NK-92 (cell line): Measurements from ENCODE around the gene FCRLA.
"Not testable (repeated sequence)": the region's sequence is repeated elsewhere in the genome, so short reads cannot be mapped to it uniquely, and the experiment has no call there.

ENCODE experiments used
- DNase-seq: peaks from one replicate; lab custom pipeline; 2025; ENCODE audit not compliant: unreplicated experiment; lab: John Stamatoyannopoulos, UW

The FCRLA gene

DNA sequence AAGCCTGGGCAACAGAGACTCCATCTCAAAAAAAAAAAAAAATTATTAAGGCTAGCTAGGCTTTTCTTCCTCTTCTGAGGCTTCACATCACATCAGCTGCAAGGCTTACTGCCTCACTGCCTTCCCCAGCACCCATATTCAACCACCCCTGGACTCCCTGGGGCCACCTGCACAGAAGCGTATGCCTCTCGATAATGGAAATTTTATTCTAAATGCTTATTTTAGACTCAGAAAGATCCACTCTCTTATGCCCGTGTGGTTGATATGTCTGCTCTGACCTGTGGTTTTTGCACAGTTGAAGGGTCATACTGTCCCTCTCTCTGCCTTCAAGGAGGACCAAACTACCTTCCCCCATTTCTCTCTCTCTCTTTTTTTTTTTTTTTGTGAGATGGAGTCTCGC lies 1.5 kb upstream of the FCRLA start:
- DNase-seq = no peak

DNA sequence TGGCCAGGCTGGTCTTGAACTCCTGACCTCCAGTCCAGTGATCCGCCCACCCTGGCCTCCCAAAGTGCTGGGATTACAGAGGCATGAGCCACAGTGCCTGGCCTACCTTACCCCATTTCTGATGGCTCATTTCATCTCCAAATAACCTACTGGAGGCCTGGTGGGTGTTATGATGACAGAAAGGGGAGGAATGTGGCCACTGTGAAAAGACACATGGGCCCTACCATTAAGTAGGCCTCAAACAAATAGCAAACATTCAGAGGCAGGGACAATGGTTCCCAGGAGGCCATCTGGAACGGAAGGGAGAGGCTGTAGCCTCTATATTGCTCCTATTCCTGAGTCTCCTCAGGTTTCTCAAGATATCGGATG lies 932 bp upstream of the FCRLA start:
- no peak for DNase-seq

DNA sequence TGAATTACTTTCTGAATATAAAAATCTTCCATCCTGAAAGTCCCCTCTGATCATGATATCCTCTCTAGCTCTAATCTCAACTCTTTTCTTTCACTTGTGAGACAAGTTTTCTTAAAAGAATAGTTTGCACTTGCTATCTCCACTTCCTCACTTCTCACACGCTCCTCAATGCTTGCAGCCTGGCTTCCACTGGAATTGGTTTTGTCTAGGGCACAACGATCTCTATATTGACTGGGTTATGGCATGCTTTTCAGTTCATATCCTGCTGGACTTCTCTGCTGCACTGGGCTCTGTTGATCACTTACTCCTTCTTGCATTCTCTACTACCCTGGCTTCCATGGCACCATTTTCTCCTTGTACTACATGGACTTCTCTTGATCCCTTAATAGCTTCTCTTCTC lies 474 bp downstream of the FCRLA start:
- no peak for DNase-seq

DNA sequence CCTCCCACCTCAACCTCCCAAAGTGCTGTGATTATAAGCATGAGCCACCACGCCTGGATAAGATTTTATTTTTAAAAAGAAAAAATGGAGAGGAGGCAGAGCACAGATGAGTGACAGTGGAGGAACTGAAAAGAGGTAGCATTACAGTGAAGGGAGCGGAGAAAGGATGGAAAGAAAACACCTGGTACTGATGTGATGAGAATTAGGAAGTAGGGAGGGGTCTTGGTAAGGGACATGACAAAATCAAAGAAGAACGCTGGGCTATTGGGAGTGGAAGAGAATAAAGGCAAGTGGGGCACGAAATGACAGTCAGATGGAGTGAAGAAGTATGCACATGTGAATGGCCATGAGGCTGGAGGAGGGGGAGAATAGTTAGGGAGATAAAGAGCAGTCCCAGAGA lies 2.3 kb downstream of the FCRLA start:
- no peak for DNase-seq

DNA sequence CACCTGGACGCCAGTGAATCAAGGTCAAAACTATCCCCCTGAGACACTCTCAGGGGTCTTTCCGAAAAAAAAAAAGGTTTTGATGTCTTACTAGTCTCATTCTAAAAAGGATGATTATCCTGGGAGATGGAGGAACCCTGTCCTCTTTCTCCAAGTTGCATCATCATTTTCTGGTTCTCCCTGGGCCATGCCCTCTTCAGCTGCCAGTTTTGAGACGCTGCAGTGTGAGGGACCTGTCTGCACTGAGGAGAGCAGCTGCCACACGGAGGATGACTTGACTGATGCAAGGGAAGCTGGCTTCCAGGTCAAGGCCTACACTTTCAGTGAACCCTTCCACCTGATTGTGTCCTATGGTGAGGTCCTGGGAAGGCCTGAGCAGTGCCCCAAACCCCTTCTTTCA lies 3.5 kb downstream of the FCRLA start:
- no peak for DNase-seq

DNA sequence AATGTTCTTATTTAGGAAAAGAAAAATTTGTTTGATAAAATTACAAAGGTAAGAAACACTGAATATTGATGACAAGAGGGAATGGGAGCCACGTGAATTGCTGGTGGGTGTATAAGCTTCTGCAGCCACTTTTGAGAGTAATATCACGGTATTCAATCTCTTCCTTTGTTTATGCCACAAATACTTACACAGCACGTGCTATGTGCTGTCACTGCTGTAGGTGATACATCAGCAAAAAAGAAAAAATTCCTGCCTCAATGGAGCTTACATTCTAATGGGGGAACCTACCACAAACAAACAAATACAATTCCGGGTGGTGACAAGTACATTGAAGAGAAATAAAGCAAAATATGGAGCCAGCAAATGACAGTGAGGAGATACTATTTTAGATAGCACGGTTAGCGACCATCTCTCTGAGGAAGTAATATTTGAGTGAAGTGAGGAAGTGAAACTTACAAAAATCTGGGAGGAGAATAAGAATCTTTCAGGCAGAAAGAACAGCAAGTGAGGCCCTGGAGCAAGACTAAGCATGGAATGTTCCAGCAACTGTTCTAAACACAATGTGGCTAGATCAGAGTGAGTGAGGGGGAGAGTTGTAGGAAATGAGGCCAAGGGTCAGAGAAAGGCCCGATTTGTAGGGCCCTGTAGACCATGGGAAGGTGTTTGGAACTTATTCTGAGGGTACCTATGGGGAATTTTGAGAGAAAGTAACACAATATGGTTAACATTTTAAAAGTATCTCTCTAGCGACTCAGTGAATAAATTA lies 11.7 kb downstream of the FCRLA start:
- DNase-seq = no peak

DNA sequence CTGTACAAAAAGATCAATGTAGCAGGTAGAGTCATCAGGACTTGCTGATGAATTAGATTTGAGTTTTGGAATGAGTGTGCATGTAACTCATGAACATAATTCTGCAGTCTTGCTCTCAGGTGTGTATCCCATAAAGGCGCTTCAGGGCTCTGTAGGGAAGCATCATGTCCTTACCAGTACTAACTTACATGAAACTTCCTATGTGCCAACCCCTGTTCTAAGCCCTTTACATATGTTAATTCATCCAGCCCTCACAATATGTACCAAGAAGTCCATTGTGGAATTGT lies 12.2 kb downstream of the FCRLA start:
- no peak for DNase-seq

DNA sequence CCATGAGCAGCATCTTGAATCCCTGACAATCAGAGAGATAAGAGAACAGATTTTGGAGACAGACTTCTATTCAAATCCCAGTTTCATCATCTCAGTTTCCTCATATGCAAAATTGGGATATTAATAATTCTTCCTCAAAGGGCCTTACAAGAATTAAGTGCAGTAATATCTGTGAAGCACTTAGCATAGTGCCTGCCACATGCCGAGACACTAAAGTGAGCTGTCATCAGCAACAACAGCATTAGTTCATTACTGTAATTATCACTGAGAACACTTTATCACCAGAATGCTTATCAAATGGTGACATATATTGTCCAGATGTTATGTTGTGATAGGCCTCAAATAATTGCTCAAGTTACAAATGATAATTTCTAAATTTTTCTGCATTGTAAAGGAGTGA lies 13.4 kb downstream of the FCRLA start:
- DNase-seq = no peak

DNA sequence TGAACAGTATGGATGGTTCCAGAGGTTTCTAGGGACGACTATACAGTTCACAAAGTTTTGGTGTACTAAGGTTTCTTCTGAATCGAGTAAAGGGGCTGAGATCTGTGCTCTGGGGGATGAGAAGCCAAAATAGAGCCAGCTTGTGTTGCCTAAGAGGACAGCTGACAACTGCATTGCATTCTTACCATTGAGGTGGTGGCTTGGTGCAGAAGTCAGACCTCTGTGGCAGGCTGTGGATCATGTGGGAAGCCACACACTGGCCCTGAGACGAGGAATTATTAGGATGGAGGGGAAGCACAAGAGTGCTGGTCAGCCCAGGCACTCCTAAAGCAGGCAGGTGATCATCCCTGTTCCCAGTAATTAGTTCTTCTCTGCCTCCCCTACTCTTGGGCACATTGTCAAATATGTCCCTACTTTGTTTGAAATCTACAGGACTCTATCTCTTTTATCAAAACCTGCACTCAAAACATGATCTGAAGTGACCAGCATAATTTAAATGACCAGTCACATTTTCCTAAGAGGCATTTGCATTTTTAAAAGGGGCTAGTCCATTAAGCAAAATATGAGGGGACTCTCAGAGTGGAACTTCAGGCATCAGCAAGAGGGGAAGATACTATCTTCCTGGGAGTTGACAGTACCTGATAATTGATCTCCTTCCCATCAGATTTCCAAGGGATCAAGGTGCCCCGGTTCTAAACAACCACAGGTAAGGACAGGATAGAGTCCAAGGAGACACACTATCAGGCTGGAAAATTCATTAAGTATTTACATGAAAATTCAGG lies 14.1 kb downstream of the FCRLA start, which contains the start of gene FCRLB:
Gene FCRLB, plus strand, starts transcription at position 589 of the 782 bp plus-strand sequence. CDS start 1,129 bp downstream, outside the sequence.
- no peak for DNase-seq

DNA sequence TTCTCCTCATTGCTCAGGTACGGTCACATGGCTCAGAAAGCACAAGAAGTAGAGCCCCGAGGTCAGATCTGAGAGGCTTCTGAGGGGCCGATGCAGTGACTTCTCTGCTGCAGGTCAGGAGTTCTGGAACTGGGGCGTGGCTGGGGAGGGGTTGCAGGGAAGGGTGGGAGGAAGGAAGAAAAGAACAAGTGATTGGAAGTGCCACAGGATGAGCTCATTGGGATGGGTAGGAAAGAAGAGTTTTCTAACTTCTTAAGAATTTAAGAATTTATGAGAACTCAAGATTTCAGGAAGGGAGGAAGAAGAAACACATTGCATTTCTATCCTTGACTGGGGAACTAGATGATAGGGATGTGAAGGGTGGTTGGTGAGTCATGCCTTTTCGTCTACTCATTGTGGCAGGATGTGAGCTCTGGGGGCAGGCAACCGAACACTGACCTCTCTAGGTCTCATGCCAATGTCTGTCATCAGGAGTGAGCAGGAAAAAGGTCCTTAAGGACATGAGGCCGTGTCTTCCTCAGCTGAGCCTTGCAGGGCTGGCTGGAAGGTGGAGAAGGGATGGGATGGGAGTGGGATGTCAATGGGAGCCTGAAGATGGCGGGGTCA lies 14.8 kb downstream of the FCRLA start:
- no peak for DNase-seq

DNA sequence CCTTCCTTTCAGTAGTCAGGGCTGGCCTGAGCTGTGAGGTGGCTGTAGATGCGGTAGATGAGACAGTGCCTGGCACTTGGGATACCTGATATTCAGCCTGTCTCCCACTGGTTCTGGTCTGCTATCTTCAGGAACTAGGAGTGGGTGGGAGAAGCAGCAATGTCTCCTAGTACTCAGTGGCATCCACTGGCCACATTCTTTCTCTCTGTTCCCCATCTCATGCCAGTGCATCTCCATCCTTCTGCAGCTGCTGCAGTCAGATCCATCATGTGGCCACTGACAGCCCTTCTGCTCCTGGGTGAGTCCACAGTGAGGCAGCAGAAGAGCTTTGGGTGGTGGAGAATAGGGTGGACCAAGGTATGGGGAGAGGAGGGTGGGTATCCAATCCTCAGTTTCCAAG lies 15.4 kb downstream of the FCRLA start:
- DNase-seq = no peak

DNA sequence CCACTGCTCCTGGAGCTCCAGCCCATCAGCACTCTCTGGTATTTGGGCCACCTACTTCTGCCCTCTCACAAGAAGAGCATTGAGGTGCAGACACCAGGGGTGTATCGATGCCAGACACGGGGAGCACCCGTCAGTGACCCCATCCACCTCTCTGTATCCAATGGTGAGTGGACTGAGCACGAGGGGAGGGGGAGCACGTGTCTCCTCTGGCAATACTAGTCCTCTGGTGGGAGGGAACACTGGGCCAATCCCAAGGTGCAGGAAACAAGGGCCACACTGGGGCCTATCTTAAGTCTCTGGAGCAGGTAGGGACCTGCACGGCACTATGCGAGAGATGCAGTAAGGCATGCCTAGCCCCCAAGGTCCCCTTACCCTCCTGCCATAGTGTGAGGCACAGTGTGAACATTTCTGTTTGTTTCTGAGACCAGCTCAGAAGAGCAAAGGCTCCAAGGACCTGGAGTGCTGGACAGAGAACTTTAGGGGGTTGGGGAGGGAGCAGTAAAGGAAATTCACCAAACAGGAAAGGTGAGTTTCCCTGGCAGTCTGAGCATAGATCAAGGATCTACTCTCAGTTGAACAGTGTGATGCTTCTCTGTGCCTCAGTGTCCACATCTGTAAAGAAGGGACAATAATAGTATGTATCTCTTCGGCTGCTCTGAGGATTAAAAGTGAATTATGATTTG lies 16.6 kb downstream of the FCRLA start:
- no peak for DNase-seq

DNA sequence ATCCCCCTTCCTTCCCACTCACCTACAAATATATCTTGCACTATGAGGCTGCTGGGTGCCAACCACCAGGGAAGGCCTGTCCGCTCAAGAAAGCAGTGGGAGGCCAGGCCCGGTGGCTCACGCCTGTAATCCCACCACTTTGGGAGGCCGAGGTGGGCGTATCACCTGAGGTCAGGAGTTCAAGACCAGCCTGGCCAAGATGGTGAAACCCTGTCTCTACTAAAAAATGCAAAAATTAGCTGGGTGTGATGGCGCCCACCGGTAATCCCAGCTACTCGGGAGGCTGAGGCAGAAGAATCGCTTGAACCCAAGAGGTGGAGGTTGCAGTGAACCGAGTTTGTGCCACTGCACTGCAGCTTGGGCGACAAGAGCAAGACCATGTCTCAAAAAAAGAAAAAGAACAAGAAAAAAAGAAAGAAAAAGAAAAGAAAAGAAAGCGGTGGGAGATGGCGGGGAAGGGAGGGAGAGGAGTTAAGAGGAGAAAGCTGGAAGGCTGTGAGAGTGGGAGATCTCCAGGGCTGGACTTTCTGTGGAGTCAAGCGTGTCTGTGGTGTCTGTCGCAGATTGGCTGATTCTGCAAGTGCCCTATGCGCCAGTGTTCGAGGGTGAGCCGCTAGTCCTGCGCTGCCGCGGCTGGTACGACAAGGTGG lies 18.4 kb downstream of the FCRLA start:
- DNase-seq = not testable (repeated sequence)

DNA sequence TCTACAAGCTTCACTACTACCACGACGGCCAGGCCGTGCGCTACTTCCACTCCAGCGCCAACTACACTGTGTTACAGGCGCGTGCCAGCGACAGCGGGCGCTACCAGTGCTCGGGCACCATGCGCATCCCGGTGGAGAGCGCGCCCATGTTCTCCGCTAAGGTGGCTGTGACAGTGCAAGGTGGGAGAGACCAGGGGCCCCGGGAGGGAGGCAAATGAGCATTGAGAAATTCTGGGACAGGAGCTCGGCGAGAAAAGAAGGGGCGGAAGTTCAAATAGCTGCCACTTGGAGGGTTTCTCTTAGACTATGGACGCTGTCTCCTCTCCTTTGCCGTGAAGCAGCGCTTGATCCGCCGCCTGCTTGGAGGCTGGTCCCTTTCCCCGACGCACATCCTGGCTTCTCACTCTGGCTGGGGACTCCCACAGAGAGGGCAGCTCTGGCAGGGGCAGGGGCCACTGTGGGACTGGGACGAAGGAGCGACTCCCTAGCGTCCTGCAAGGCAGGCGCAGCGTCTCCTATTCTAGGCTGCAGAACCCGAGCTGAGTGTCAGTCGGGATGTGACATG lies 19.0 kb downstream of the FCRLA start:
- DNase-seq = no peak

DNA sequence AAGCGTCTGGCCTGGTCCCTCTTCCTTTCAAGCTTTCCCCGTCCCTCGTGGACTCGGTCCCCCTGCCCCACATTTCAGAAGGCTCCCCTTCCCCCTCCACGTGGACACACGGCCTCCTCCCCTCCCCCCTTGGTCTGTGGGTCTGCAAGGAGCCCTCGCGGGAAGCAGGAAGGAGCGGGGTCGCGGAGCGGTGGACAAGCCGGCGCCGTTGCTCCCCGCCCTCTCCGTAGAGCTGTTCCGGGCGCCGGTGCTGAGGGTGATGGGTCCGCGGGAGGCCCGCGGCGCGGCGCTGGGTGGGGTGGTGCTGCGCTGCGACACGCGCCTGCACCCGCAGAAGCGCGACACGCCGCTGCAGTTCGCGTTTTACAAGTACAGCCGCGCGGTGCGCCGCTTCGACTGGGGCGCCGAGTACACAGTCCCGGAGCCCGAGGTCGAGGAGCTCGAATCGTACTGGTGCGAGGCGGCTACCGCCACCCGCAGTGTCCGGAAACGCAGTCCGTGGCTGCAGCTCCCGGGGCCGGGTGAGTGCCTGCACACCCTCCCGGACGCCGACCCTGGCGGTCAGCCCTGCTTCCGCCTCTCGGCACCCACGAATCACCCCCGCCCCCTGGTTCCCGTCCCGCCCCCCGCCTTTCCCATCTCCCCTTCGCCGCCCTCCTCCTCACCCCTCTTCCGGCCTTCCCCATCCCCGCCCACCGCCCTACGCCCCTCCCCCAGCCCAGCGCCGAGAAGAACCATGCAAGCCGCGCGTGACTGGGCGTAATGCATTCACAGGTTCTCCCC lies 19.6 kb downstream of the FCRLA start:
- DNase-seq = no peak

DNA sequence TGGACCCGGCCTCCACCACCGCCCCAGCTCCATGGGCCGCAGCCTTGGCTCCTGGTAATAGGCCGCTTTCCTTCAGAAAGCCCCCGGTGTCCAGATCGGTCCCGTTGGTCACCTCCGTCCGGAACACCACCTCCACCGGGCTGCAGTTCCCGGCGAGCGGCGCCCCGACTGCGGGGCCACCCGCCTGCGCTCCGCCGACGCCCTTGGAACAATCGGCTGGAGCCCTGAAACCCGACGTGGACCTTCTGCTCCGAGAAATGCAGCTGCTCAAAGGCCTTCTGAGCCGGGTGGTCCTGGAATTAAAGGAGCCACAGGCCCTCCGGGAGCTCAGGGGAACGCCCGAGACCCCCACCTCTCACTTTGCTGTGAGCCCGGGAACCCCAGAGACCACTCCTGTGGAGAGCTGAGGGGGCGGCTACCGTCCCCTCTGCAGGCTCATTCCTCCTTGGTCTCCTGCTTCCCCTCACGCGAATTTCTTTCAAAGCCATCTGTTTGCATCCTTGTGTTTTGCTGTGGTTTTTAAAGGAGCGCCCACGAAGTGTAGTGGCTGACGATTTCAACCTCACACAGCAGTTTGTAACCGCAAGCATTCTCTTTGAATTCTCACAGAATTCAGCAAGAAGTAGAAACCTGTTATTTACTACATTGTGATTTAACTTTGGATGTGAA lies 20.4 kb downstream of the FCRLA start:
- no peak for DNase-seq

DNA sequence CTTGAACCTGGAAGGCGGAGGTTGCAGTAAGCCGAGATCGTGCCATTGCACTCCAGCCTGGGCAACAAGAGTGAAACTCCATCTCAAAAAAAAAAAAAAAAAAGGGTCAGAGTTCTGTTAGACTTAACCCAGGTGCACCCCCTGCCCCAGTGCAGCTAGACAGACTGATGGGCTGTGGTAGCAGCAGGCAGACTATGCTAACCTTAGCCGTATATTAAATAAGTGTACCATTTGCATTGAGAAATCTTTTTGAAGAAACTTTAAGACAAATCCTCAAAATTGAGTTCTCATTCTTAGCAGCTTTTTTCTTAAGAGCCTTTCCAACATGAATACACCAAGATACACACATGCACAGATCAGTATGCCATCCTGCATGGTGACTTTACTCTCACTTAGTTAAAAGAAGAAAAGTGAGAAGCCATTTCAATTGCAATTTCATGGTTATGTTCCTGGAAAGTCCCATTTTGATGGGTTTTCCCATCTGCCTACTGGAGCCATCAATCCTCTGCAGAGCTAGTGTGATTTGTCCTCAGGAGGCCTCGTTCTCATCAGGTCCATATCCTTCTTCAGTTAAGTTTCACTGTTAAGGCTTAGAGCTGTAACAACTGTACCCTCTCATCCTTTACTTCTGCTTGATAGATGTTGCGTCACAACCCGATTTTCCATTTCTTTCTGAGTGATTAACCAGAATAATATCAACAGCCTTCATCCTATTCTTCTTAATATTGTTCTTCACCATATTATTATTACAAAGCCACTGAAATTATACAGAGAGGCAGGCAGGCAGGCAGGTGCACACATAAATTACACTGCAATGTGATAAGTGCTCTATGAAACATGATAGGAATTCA lies 21.6 kb downstream of the FCRLA start:
- DNase-seq = no peak

DNA sequence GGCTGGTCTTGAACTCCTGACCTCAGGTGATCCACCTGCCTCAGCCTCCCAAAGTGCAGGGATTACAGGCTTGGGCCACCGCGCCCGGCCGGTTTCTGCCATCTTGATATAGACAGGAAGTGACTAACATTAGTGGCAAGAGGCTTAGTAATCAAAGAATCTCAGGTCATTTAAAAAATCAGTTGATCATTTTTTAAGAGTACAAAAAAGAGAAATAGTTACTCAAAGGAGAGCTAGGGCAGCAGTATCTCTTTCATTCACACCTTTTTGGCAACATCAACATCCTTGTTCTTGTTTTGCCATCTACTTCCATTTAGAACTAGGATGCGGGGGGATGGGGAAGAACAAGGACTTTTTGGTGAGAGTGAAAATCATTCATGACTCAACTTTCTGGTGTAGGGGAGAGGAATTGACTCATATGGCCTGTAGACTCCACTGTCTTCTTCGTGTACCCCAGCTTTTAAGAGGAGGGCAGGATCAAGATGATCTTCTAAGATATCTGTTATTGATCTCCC lies 23.1 kb downstream of the FCRLA start:
- no peak for DNase-seq
